ENCODE measurements around the gene ZNF93. TPM values are rescaled to one million over a fixed set of nuclear protein-coding genes. Genes with fewer than 3 reads are reported as not detected.
"Not testable (repeated sequence)": the region's sequence is repeated elsewhere in the genome, so short reads cannot be mapped to it uniquely, and the experiment has no call there.

Gene ZNF93
- total RNA-seq, 1 experiment from 2014 or later = 47.4 TPM

GRCh38 chr19:19900729-19901444, at the start of gene ZNF93 (continued):
- TF ChIP-seq ZNF671 (CRISPR knock-in tag; IDR thresholded peaks at IDR 0.05) = peak; percentile 50; the same call in 1 of the 2 replicates
- no peak for TF ChIP-seq GTF2I (CRISPR knock-in tag; conservative IDR thresholded peaks at IDR 0.05)
- TF ChIP-seq ZNF425 (CRISPR knock-in tag; conservative IDR thresholded peaks at IDR 0.05) = no peak; the same call in 1 of the 2 replicates
- TF ChIP-seq FOXJ3 (CRISPR knock-in tag; IDR thresholded peaks at IDR 0.05; ENCODE audit: borderline replicate concordance) = no peak
- TF ChIP-seq USF1 (CRISPR knock-in tag; IDR thresholded peaks at IDR 0.05) = peak; percentile 91
- no peak for TF ChIP-seq HMGA2 (CRISPR knock-in tag; IDR thresholded peaks at IDR 0.05)
- TF ChIP-seq NFE2L1 (CRISPR knock-in tag; IDR thresholded peaks at IDR 0.05) = no peak; the same call in 1 of the 2 replicates
- TF ChIP-seq SMAD4 (CRISPR knock-in tag; IDR thresholded peaks at IDR 0.05) = 0 out of 2 replicates have a peak, but pooled peaks have one; percentile 14
- no peak; the same call in 1 of the 2 replicates for TF ChIP-seq HMGXB4 (CRISPR knock-in tag; IDR thresholded peaks at IDR 0.05)
- no peak for TF ChIP-seq RELA (CRISPR knock-in tag; IDR thresholded peaks at IDR 0.05; ENCODE audit: borderline replicate concordance)
- TF ChIP-seq FOXK1 (CRISPR knock-in tag; IDR thresholded peaks at IDR 0.05) = 0 out of 2 replicates have a peak, but pooled peaks have one; percentile 51
- no peak for TF ChIP-seq STAT6 (CRISPR knock-in tag; conservative IDR thresholded peaks at IDR 0.05; ENCODE audit: low read depth)
- TF ChIP-seq NFYB (CRISPR knock-in tag; conservative IDR thresholded peaks at IDR 0.05; ENCODE audit: low read depth) = peak; percentile 92
- peak; percentile 49; the same call in 1 of the 2 replicates for TF ChIP-seq MYBL2 (CRISPR knock-in tag; IDR thresholded peaks at IDR 0.05)
- peak; percentile 70; the same call in 1 of the 2 replicates for TF ChIP-seq ZNF416 (CRISPR knock-in tag; IDR thresholded peaks at IDR 0.05)
- no peak for TF ChIP-seq ZNF263 (CRISPR knock-in tag; IDR thresholded peaks at IDR 0.05; ENCODE audit: low read depth)
- peak; percentile 83 for TF ChIP-seq FOXP4 (CRISPR knock-in tag; IDR thresholded peaks at IDR 0.05)
- TF ChIP-seq FOXP1 (CRISPR knock-in tag; IDR thresholded peaks at IDR 0.05; ENCODE audit: borderline replicate concordance) = 0 out of 2 replicates have a peak, but pooled peaks have one; percentile 54
- no peak for TF ChIP-seq ATF1 (CRISPR knock-in tag; IDR thresholded peaks at IDR 0.05)
- peak; percentile 88 for TF ChIP-seq USF2 (CRISPR knock-in tag; IDR thresholded peaks at IDR 0.05)
- TF ChIP-seq AR (CRISPR knock-in tag; IDR thresholded peaks at IDR 0.05) = no peak

GRCh38 chr19:19851740-19852139, 49.0 kb upstream of the ZNF93 start:
- ChIA-PET POLR2A (interaction anchor here (0.8 kb wide), 1 partner anchor 49 kb away, joined by 3 read pairs; the partner anchor contains the start of gene ZNF93), CTCF (interaction anchor here (0.6 kb wide), 1 partner anchor 79 kb away, joined by 3 read pairs; no protein-coding TSS in a partner anchor)
- not testable (repeated sequence) for H3K4me1 Mint-ChIP-seq; ATAC-seq; H3K4me3 Mint-ChIP-seq; H3K27ac Mint-ChIP-seq; H3K27me3 Mint-ChIP-seq (ENCODE audit: low read depth); H3K9me3 Mint-ChIP-seq; DNase-seq (ENCODE audit: low spot score)
- H3K36me3 Mint-ChIP-seq = peaks cover 12% of the 10 kb centered on the region

All from WTC11 (cell line).